H1 (cell line): ENCODE measurements around the gene FMO3. TPM values are rescaled to one million over a fixed set of nuclear protein-coding genes. Genes with fewer than 3 reads are reported as not detected.

Source experiments
- CTCF ChIA-PET: fragments of 300-600 bp; sonication (Branson Sonifier 250); formaldehyde crosslinking; loops from one replicate; lab custom pipeline; 2021; ENCODE audit not compliant: partially characterized antibody; lab: Charles Lee
- POLR2A ChIA-PET: fragments of 300-600 bp; sonication (Branson Sonifier 250); formaldehyde crosslinking; loops from one replicate; lab custom pipeline; 2021; ENCODE audit warnings: inconsistent platforms; ENCODE audit not compliant: partially characterized antibody; lab: Charles Lee
- DNase-seq, 2 experiments: peaks; one replicate each; pipeline versions ENCODE4 v3.0.0 to v3.0.0-alpha.2; 2010 to 2022; ENCODE audit warnings: low spot score in 2 of 2, low read depth in 1 of 2, mixed read lengths in 1 of 2
- FAIRE-seq: peaks from 2 replicates; lab custom pipeline; 2011; peaks lifted over from hg19 to GRCh38; lab: Jason Lieb, UNC
- H2AFZ ChIP-seq: 2 replicates; pipeline ENCODE4 v1.8.1; 2012; ENCODE audit warnings: low read length, inconsistent platforms
- H2AK5ac ChIP-seq: 2 replicates; pipeline ENCODE4 v1.6.1; 2013; ENCODE audit warnings: low read depth, low read length
- H2BK120ac ChIP-seq: replicated peaks from 2 replicates; pipeline ENCODE3; 2013; ENCODE audit warnings: low read depth, low read length, inconsistent platforms
- H2BK12ac ChIP-seq: 2 replicates; pipeline ENCODE4 v1.6.1; 2013; ENCODE audit warnings: low read depth, low read length
- H2BK15ac ChIP-seq: 2 replicates; pipeline ENCODE4 v1.6.1; 2013; ENCODE audit warnings: low read length
- H2BK20ac ChIP-seq: 2 replicates; pipeline ENCODE4 v1.6.1; 2013; ENCODE audit warnings: low read length
- H2BK5ac ChIP-seq: 2 replicates; pipeline ENCODE4 v1.6.1; 2013; ENCODE audit warnings: low read depth, low read length
- H3K14ac ChIP-seq: 2 replicates; pipeline ENCODE4 v1.6.1; 2013; ENCODE audit warnings: inconsistent platforms; ENCODE audit not compliant: insufficient read length
- H3K18ac ChIP-seq: 2 replicates; pipeline ENCODE4 v1.6.1; 2013; ENCODE audit warnings: low read length; ENCODE audit errors: extremely low read depth
- H3K23ac ChIP-seq: 2 replicates; pipeline ENCODE4 v1.6.1; 2013; ENCODE audit warnings: inconsistent platforms; ENCODE audit not compliant: insufficient read length
- H3K23me2 ChIP-seq: 2 replicates; pipeline ENCODE4 v1.6.1; 2013; ENCODE audit warnings: low read depth, low read length
- H3K27ac ChIP-seq: 2 replicates; pipeline ENCODE4 v1.6.1; 2011; ENCODE audit warnings: low read depth, low read length, inconsistent platforms
- H3K27me3 ChIP-seq, 4 experiments: replicated peaks in 1 of 4; 1 replicate in 1 of 4; 2 replicates in 3 of 4; pipeline versions ENCODE4 v1.6.1 to v1.8.1; 2011 to 2013; ENCODE audit warnings: low read length in 3 of 4, mild to moderate bottlenecking in 3 of 4, inconsistent platforms in 2 of 4, mixed read lengths in 2 of 4, moderate library complexity in 1 of 4; ENCODE audit not compliant: control insufficient read depth in 3 of 4, insufficient read depth in 3 of 4; ENCODE audit errors: extremely low read depth in 1 of 4
- H3K36me3 ChIP-seq, 4 experiments: 2 replicates each; pipeline versions ENCODE4 v1.6.1 to v1.8.1; 2011 to 2013; ENCODE audit warnings: mild to moderate bottlenecking in 4 of 4, low read length in 3 of 4, moderate library complexity in 2 of 4, control low read depth in 1 of 4, inconsistent platforms in 1 of 4; ENCODE audit not compliant: insufficient read depth in 4 of 4, control insufficient read depth in 2 of 4
- H3K4ac ChIP-seq: replicated peaks from 2 replicates; pipeline ENCODE3; 2013; ENCODE audit warnings: low read length, low read depth, mixed read lengths, inconsistent platforms; ENCODE audit not compliant: insufficient read length
- H3K4me1 ChIP-seq, 4 experiments: replicated peaks in 1 of 4; 1 replicate in 1 of 4; 2 replicates in 3 of 4; pipeline versions ENCODE4 v1.6.1 to v1.8.1; 2011 to 2013; ENCODE audit warnings: low read length in 3 of 4, inconsistent platforms in 2 of 4, mixed read lengths in 1 of 4; ENCODE audit not compliant: insufficient read depth in 4 of 4, control insufficient read depth in 3 of 4
- H3K4me2 ChIP-seq, 2 experiments: 2 replicates each; pipeline versions ENCODE4 v1.6.1 to v1.8.1; 2011 to 2013; ENCODE audit warnings: low read depth in 2 of 2, low read length in 2 of 2, control low read depth in 1 of 2, inconsistent platforms in 1 of 2, mild to moderate bottlenecking in 1 of 2; ENCODE audit not compliant: insufficient read depth in 1 of 2
- H3K4me3 ChIP-seq, 4 experiments: fragments of 200-600, 300-600 bp in 1 of 4; sonication (generic), shearing (Covaris generic), sonication (Bioruptor Twin) in 1 of 4; 2 replicates each; pipeline versions ENCODE4 v1.5.1 to v1.8.1; 2011 to 2016; ENCODE audit warnings: low read length in 4 of 4, low read depth in 3 of 4, control low read depth in 2 of 4, inconsistent platforms in 2 of 4, mild to moderate bottlenecking in 2 of 4, mixed read lengths in 1 of 4, moderate library complexity in 1 of 4; ENCODE audit not compliant: insufficient read depth in 2 of 4; ENCODE audit errors: extremely low read depth in 1 of 4
- H3K56ac ChIP-seq: replicated peaks from 2 replicates; pipeline ENCODE3; 2013; ENCODE audit warnings: low read depth, mild to moderate bottlenecking, mixed read lengths, low read length, inconsistent platforms; ENCODE audit not compliant: insufficient read length
- H3K79me1 ChIP-seq: 2 replicates; pipeline ENCODE4 v1.6.1; 2013; ENCODE audit warnings: low read depth, low read length, control low read depth
- H3K79me2 ChIP-seq, 2 experiments: 2 replicates each; pipeline versions ENCODE4 v1.6.1 to v1.8.1; 2012 to 2013; ENCODE audit warnings: low read length in 2 of 2, mild to moderate bottlenecking in 2 of 2, inconsistent platforms in 1 of 2; ENCODE audit not compliant: insufficient read depth in 2 of 2, control insufficient read depth in 1 of 2
- H3K9ac ChIP-seq, 4 experiments: replicated peaks in 1 of 4; 1 replicate in 1 of 4; 2 replicates in 3 of 4; pipeline versions ENCODE4 v1.6.1 to v1.8.1; 2011 to 2013; ENCODE audit warnings: low read depth in 3 of 4, low read length in 3 of 4, control low read depth in 2 of 4, mild to moderate bottlenecking in 2 of 4, moderate library complexity in 2 of 4, inconsistent platforms in 1 of 4; ENCODE audit errors: extremely low read depth in 1 of 4
- H3K9me3 ChIP-seq, 2 experiments: 2 replicates each; pipeline versions ENCODE4 v1.6.1 to v1.8.1; 2012 to 2013; ENCODE audit warnings: mild to moderate bottlenecking in 2 of 2, moderate library complexity in 2 of 2, control low read depth in 1 of 2, inconsistent platforms in 1 of 2, low read depth in 1 of 2, low read length in 1 of 2, mixed read lengths in 1 of 2; ENCODE audit not compliant: insufficient read depth in 2 of 2
- H4K20me1 ChIP-seq, 2 experiments: replicated peaks in 1 of 2; 2 replicates each; pipeline versions ENCODE3 to v1.8.1; 2011 to 2013; ENCODE audit warnings: inconsistent platforms in 2 of 2, low read length in 2 of 2, mild to moderate bottlenecking in 1 of 2; ENCODE audit not compliant: insufficient read depth in 2 of 2, control insufficient read depth in 1 of 2
- H4K5ac ChIP-seq: 2 replicates; pipeline ENCODE4 v1.6.1; 2013; ENCODE audit warnings: low read length, low read depth, mixed read lengths, inconsistent platforms; ENCODE audit not compliant: insufficient read length
- H4K8ac ChIP-seq: 2 replicates; pipeline ENCODE4 v1.8.0; 2013; ENCODE audit warnings: mild to moderate bottlenecking, moderate library complexity, low read length, inconsistent platforms; ENCODE audit not compliant: insufficient read depth; ENCODE audit errors: extremely low read depth
- H4K91ac ChIP-seq: replicated peaks from 2 replicates; pipeline ENCODE3; 2013; ENCODE audit warnings: low read length, mixed read lengths, inconsistent platforms; ENCODE audit not compliant: insufficient read length
- FOSL1 ChIP-seq: IDR thresholded peaks from 2 replicates; pipeline ENCODE4 v1.6.1; 2011; ENCODE audit warnings: mild to moderate bottlenecking, low read depth, low read length, moderate library complexity; ENCODE audit not compliant: insufficient read depth
- KDM4A ChIP-seq: IDR thresholded peaks from one replicate; pipeline ENCODE4 v1.7.1; 2012; ENCODE audit warnings: low read depth, mild to moderate bottlenecking, moderate library complexity, low read length, inconsistent platforms; ENCODE audit not compliant: severe bottlenecking
- POLR2A ChIP-seq, 2 experiments: IDR thresholded peaks; 1 replicate in 1 of 2; 2 replicates in 1 of 2; pipeline ENCODE4 v1.6.1; 2011; ENCODE audit warnings: low read depth in 2 of 2, low read length in 2 of 2, mild to moderate bottlenecking in 2 of 2; ENCODE audit errors: control extremely low read depth in 1 of 2
- RBBP5 ChIP-seq: IDR thresholded peaks from 2 replicates; pipeline ENCODE4 v1.7.1; 2012; ENCODE audit warnings: low read depth, mild to moderate bottlenecking, inconsistent platforms, low read length, moderate library complexity, borderline replicate concordance
- RNF2 ChIP-seq: fragments of 200-900, 300-1000 bp; sonication (generic); IDR thresholded peaks from 2 replicates; pipeline ENCODE4 v1.7.1; 2016; ENCODE audit warnings: borderline replicate concordance, low read depth, mild to moderate bottlenecking, antibody characterized with exemption, low read length; ENCODE audit not compliant: poor library complexity, severe bottlenecking; ENCODE audit errors: missing control alignments
- WGBS, 2 experiments: shearing (Covaris generic) in 1 of 2; methylation state at CpG; one replicate each; pipeline versions ENCODE4 v1.1.6 to v1.1.7; 2013 to 2015; ENCODE audit warnings: low lambda C conversion rate in 2 of 2, mixed read lengths in 2 of 2, inconsistent platforms in 1 of 2, low coverage in 1 of 2, missing lambda C conversion rate in 1 of 2; ENCODE audit not compliant: insufficient replicate concordance in 2 of 2, insufficient coverage in 1 of 2, insufficient read length in 1 of 2; ENCODE audit errors: extremely low coverage in 1 of 2, missing lambda C conversion rate in 1 of 2; 5-methylcytosine and 5-hydroxymethylcytosine counted together
- polyA plus RNA-seq, 7 experiments: library from polyadenylated mRNA; depleted of rRNA in 3 of 7; stranded (reverse) in 5 of 7; unstranded in 2 of 7; fragments of >200 nt in 5 of 7; fragments of 200-250 nt in 2 of 7; gene quantifications; 1 replicate in 5 of 7; 2 replicates in 1 of 7; 4 replicates in 1 of 7; pipeline versions ENCODE4 v1.2.1 to v1.2.3, GENCODE V29; 2011 to 2013; ENCODE audit warnings: missing spikeins in 2 of 7, mixed read lengths in 2 of 7
- total RNA-seq: library from RNA; stranded (reverse); fragmentation: NEBNext Ultra II Directional; extraction: Animal tissue kit (Norgen Biotek cat#: 25700); gene quantifications from 2 replicates; pipeline ENCODE4 v1.2.1, GENCODE V29; 2021
- TF ChIP-seq, protein P1 (sequence below): IDR thresholded peaks from 2 replicates; pipeline ENCODE4 v1.6.1; 2012; ENCODE audit warnings: inconsistent platforms

FMO3 gene
- total and polyA plus RNA-seq, 2 of the 8 experiments (the other 6 are each of a cell fraction or from before 2014, with no cell fraction given), result not detected

DNA sequence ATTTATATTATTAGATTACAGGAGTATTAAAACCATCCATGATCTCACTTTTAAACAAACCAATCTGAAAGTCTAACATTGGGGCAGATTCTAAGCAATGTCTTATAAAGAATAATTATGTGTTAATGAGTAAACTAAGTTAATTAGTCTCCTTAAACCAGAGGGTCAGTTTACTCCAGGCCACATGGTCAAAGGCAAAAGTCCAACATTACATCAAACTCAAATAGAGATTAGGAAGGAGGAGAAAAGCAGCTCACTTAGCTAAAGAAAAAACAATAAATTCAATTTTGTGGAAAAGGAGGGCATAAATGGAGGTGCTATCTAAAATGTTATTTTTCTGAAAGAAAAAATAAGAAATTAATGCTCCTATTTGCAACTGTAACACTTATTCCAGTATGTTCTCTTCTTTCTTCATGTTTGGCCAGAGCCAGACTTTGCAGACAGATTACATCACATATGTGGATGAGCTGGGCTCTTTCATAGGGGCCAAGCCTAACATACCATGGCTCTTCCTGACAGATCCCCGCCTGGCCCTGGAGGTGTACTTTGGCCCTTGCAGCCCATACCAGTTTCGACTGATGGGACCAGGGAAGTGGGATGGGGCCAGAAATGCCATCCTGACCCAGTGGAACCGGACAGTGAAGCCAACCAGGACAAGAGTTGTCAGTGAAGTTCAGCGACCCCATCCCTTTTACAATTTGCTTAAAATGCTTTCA lies 70.1 kb downstream of the FMO3 start:
- POLR2A ChIA-PET, result no interaction called here
- DNase-seq, result no peak

More for the DNA sequence above, 70.1 kb downstream of the FMO3 start:
- Histone ChIP-seq H3K4me2 (no peak overlapping the region), H3K9me3 (peaks cover 4 to 5% of the 10 kb centered on the region in 2 experiments; a peak in 1 of 4 replicates), H3K36me3 (no peaks in the 10 kb centered on the region), H2BK12ac (no peak overlapping the region), H4K5ac (no peak overlapping the region), H3K18ac (no peak overlapping the region), H3K23ac (no peak overlapping the region), H3K4me3 (no peak overlapping the region), H2BK15ac (no peak overlapping the region), H2AK5ac (no peak overlapping the region), H3K4me1 (peaks cover 0 to 2% (median 0%) of the 10 kb centered on the region in 4 experiments; a peak in 1 of 7 replicates), H3K27ac (no peak overlapping the region)
- 100% methylated on average over 4 of the region's 4 CpGs; no CpG with 5 or more reads in 1 of the 2 experiments for WGBS, 2 experiments
- TF ChIP-seq KDM4A (no peak), RNF2 (no peak), FOSL1 (no peak), POLR2A (IDR thresholded peaks at IDR 0.05; ENCODE audit: control extremely low read depth in 1 of 2, low read depth in 2 of 2, low read length in 2 of 2) (no peak), RBBP5 (no peak)
- TF ChIP-seq, protein P1, sequence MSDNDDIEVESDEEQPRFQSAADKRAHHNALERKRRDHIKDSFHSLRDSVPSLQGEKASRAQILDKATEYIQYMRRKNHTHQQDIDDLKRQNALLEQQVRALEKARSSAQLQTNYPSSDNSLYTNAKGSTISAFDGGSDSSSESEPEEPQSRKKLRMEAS, result no peak
- TF ChIP-seq, all 59 proteins: peak for 0
- H4K8ac ChIP-seq, result no peak overlapping the region
- no peak overlapping the region for H2BK120ac ChIP-seq
- no peak overlapping the region for H3K14ac ChIP-seq
- no peak overlapping the region for H3K9ac ChIP-seq
- CTCF ChIA-PET, result no interaction called here
- H3K79me1 ChIP-seq, result no peaks in the 10 kb centered on the region
- H2BK20ac ChIP-seq, result no peak overlapping the region
- H2BK5ac ChIP-seq, result no peak overlapping the region
- H3K27me3 ChIP-seq, result no peaks in the 10 kb centered on the region
- H4K20me1 ChIP-seq, result no peaks in the 10 kb centered on the region
- H2AFZ ChIP-seq, result no peak overlapping the region
- H4K91ac ChIP-seq, result no peak overlapping the region
- no peaks in the 10 kb centered on the region for H3K23me2 ChIP-seq
- no peaks in the 10 kb centered on the region for H3K79me2 ChIP-seq
- H3K4ac ChIP-seq, result no peak overlapping the region
- no peak for FAIRE-seq
- H3K56ac ChIP-seq, result no peak overlapping the region
